ENCODE results near the gene PUS7.
A peak's percentile ranks its signal among the peaks of the same experiment; 100 is the strongest.
"Not testable (repeated sequence)": the region's sequence is repeated elsewhere in the genome, so short reads cannot be mapped to it uniquely, and the experiment has no call there.

Gene PUS7

DNA sequence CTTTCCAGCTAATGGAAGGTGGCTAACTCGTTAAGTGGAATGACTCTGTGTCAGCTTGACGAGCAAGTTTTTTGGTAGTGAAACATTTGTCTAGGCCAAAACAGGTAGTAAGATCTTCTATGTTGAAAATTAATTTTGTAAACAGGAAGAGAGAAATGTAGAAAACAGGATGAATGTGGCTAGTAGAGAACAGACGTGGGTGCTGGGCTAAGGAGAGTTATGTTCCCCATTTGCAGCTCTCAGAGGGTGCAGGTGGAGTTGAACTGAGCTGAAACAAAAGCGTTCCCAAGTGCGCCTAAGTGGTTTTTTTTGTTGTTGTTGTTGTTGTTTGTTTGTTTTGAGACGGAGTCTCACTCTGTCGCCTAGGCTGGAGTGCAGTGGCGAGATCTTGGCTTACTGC lies 73.9 kb downstream of the PUS7 start:
- no peak overlapping the region for H3K4me3 ChIP-seq (ENCODE audit: low read depth, low read length)
- TF ChIP-seq, protein P1, sequence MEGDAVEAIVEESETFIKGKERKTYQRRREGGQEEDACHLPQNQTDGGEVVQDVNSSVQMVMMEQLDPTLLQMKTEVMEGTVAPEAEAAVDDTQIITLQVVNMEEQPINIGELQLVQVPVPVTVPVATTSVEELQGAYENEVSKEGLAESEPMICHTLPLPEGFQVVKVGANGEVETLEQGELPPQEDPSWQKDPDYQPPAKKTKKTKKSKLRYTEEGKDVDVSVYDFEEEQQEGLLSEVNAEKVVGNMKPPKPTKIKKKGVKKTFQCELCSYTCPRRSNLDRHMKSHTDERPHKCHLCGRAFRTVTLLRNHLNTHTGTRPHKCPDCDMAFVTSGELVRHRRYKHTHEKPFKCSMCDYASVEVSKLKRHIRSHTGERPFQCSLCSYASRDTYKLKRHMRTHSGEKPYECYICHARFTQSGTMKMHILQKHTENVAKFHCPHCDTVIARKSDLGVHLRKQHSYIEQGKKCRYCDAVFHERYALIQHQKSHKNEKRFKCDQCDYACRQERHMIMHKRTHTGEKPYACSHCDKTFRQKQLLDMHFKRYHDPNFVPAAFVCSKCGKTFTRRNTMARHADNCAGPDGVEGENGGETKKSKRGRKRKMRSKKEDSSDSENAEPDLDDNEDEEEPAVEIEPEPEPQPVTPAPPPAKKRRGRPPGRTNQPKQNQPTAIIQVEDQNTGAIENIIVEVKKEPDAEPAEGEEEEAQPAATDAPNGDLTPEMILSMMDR (IDR thresholded peaks at IDR 0.05; ENCODE audit: borderline replicate concordance, insufficient read depth, low read depth, low read length) = no peak

DNA sequence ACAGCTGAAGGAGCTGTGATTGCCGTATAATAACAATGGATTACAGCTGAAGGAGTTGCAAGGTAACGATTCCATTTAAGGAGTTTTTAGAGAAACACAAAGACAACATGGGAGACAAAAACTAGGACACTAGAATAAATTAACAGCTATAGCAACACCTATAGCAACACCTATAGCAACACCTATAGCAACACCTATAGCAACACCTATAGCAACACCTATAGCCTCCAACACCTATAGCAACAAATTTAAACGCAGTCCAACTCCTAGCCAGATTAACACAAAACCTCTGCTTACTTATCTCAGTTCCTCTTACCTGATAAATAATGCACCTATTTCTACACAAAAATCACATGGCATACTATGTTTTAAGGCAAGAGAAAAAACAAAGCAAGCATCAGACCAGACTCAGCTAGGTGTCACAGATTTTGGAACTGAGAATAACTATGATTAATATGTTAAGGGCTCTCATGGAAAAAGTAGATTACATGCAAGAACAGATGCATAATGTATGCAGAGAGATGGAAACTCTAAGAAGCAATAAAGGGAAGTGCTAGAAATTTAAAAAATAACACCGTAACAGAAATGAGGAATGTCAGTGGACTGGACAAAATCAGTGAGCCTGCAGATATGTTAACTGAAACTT lies 77.6 kb downstream of the PUS7 start:
- no peak overlapping the region for H3K4me3 ChIP-seq (ENCODE audit: low read depth, low read length)
- TF ChIP-seq, protein P1 (IDR thresholded peaks at IDR 0.05; ENCODE audit: borderline replicate concordance, insufficient read depth, low read depth, low read length) = no peak

DNA sequence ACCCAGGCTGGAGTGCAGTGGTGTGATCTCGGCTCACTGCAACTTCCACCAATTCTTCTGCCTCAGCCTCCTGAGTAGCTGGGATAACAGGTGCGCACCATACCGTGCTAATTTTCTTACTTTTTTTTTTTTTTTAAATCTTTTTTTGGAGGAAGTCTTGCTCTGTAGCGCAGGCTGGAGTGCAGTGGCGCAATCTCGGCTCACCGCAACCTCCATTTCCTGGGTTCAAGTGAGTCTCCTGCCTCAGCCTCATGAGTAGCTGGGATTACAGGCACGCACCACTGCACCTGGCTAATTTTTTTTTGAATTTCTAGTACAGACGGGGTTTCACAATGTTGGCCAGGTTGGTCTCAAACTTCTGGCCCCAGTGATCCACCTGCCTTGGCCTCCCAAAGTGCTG lies 79.9 kb downstream of the PUS7 start:
- H3K4me3 ChIP-seq (ENCODE audit: low read depth, low read length) = not testable (repeated sequence)

DNA sequence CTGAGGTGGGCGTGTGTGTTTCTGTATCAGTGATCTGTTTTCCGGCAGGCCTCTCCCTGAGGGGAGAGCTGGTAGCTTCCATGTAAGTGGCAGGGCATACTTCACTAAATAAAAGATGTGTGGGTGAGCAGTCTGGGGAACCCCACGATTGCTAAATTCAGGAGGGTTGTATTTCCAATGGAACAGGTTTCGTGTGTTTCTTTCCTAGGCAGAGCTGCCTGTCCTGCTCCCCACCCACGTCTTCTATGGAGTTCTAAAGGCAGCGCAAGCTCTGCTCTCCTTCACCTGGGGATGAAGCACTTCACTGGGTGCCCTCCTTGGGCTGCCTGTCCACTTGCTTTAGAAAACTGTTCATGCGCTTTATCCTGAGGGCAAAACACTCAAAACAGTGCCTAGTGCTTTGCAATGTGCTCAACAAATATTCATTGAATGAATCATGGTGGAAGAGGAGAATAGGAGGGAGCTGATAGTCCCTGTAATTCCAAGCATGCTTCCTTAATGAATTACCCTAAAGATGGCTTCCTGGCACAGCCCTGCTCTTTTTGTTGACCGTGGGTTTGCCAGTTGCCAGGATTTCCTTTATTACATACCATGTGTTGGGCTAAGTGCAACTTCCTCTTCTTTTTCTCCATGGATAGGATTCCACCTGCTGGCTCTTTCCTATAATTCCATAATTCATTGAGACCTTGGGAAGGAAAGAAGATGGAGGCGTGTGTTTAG lies 82.7 kb downstream of the PUS7 start:
- H3K4me3 ChIP-seq (ENCODE audit: low read depth, low read length) = no peak overlapping the region
- TF ChIP-seq, protein P1 (IDR thresholded peaks at IDR 0.05; ENCODE audit: borderline replicate concordance, insufficient read depth, low read depth, low read length) = no peak

DNA sequence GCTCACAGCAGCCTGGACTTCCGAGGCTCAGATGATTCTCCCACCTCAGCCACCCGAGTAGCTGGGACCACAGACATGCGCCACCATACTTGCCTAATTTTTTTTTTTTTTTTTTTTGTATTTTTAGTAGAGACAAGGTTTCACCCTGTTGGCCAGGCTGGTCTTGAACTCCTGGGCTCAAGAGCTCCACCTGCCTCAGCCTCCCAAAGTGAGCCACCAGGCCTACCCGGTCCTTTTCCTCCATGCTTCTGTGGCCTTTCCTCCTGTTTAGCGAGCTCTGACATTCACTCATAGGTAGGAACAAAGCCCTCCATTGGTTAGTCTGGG lies 83.3 kb downstream of the PUS7 start:
- TF ChIP-seq, protein P1 (IDR thresholded peaks at IDR 0.05; ENCODE audit: borderline replicate concordance, insufficient read depth, low read depth, low read length) = no peak
- no peak overlapping the region for H3K4me3 ChIP-seq (ENCODE audit: low read depth, low read length)

DNA sequence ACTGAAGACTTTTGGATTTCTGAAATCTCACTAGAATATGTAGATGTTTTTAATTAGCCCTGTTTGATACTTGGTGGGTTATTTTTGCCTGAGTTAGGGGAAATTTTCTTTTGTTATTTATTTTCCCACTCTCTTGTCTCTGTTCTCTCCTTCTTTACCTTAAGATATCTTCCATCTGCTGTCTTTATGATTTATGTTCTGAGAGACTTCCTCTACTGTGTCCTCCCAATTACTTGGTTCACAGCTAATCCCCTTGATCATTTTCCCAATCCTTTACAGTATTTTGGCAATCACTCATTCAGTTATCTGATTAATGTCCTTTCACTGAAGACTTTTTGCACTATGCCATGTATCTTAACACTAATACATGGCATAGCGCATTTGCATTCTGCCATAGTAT lies 83.8 kb downstream of the PUS7 start:
- TF ChIP-seq, protein P1 (IDR thresholded peaks at IDR 0.05; ENCODE audit: borderline replicate concordance, insufficient read depth, low read depth, low read length) = no peak
- no peak overlapping the region for H3K4me3 ChIP-seq (ENCODE audit: low read depth, low read length)

DNA sequence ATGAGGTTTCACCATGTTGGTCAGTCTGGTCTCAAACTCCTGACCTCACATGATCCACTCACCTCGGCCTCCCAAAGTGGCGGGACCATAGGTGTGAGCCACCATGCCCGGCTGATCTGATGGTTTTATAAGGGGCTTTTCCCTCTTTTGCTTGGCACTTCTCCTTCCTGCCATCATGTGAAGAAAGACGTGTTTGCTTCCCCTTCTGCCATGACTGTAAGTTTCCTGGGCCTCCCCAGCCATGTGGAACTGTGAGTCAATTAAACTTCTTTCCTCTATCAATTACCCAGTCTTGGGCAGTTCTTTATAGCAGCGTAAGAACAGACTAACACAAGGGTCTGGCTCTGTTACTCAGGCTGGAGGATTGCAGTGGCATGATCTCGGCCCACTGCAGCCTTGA lies 84.7 kb downstream of the PUS7 start:
- H3K4me3 ChIP-seq (ENCODE audit: low read depth, low read length) = not testable (repeated sequence)

DNA sequence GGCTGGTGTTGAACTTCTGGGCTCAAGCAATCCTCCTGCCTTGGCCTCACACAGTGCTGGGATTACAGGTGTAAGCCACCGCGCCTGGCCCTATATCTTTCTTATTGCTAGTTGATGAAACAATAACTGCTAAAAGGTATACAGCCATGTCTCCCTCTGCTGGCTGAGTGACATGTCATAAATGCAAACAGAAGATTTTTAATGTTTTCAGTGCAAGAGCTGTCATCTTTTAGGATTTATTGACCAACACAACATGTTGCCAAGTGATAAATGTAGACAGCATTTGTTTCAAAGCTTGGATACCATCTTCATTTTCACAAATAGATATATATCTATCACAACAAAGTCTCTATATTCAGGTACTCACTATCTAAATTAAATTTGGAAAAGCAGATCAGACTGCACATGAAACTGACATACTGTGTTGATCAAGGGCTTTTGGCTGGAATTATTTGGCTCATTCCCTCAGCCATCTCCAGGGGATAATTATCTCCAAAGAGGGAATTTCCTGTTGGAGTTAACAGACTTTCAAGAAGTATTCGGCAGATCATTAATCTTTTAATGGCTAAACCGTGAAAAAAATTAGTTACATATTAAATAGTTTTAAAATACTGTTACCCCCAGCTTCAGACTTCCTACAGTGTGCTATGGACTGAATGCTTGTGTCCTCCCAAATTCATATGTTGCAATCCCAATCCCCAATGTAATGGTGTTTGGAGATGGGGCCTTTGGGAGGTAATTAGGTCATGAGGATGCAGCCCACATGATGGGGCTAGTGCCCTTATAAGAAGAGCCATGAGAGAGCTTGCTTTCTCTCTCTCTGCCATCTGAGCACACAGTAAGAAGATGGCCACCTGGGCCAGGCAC lies 92.1 kb downstream of the PUS7 start:
- no peak overlapping the region for H3K4me3 ChIP-seq (ENCODE audit: low read depth, low read length)
- TF ChIP-seq, protein P1 (IDR thresholded peaks at IDR 0.05; ENCODE audit: borderline replicate concordance, insufficient read depth, low read depth, low read length) = peak; percentile 48; the same call in 1 of the 2 replicates
